D341Med (cell line): ENCODE results near the gene MTHFR.

Experiments
- DNase-seq: peaks from one replicate; pipeline ENCODE4 v3.0.0; 2012; ENCODE audit warnings: low spot score

The MTHFR gene

GRCh38 chr1:11753555-11754208 lies 52.1 kb downstream of the MTHFR start:
- no peak for DNase-seq

- DNase-seq = no peak
These were observed 53.2 kb downstream of the MTHFR start for GRCh38 chr1:11752359-11753088.

- peak; percentile 8 for DNase-seq
These were observed 54.7 kb downstream of the MTHFR start for GRCh38 chr1:11751087-11751486.

- peak; percentile 8 for DNase-seq
These were observed 55.8 kb downstream of the MTHFR start for GRCh38 chr1:11749996-11750395.

GRCh38 chr1:11749203-11749689 lies 56.5 kb downstream of the MTHFR start:
- DNase-seq = peak; percentile 73

GRCh38 chr1:11748294-11749202 lies 57.2 kb downstream of the MTHFR start:
- no peak for DNase-seq

GRCh38 chr1:11746795-11747487 lies 58.8 kb downstream of the MTHFR start:
- no peak for DNase-seq

- no peak for DNase-seq
These were observed 59.7 kb downstream of the MTHFR start for GRCh38 chr1:11746092-11746491.

GRCh38 chr1:11744287-11744686 lies 61.5 kb downstream of the MTHFR start:
- no peak for DNase-seq

- no peak for DNase-seq
These were observed 63.7 kb downstream of the MTHFR start for GRCh38 chr1:11741919-11742558.

GRCh38 chr1:11741482-11741881 lies 64.3 kb downstream of the MTHFR start:
- DNase-seq = no peak

GRCh38 chr1:11740258-11741192 lies 65.2 kb downstream of the MTHFR start:
- no peak for DNase-seq

- no peak for DNase-seq
These were observed 67.0 kb downstream of the MTHFR start for GRCh38 chr1:11738783-11739182.

GRCh38 chr1:11738096-11738495 lies 67.7 kb downstream of the MTHFR start:
- DNase-seq = no peak

GRCh38 chr1:11736746-11737639 lies 68.8 kb downstream of the MTHFR start:
- DNase-seq = peak; percentile 61

- peak; percentile 96 for DNase-seq
These were observed 69.7 kb downstream of the MTHFR start, which contains the start of gene AGTRAP for GRCh38 chr1:11735854-11736745. AGTRAP (plus strand) TSS chr1:11736136; CDS start chr1:11736209, 73 bp downstream.
